ENCODE data around the gene USP24. TPM values are rescaled to one million over a fixed set of nuclear protein-coding genes. Genes with fewer than 3 reads are reported as not detected.

Gene USP24
- total RNA-seq, 1 experiment from 2014 or later = 40.9 TPM

GRCh38 chr1:55117941-55118340 is 97.2 kb downstream of the USP24 start:
- Mint-ChIP-seq H3K9me3 (peaks cover 15% of the 10 kb centered on the region; the same call in 1 of the 2 replicates), H3K27me3 (ENCODE audit: low read depth) (no peaks in the 10 kb centered on the region), H3K4me1 (no peaks in the 10 kb centered on the region), H3K4me3 (no peak overlapping the region), H3K27ac (no peak overlapping the region), H3K36me3 (peaks cover 89% of the 10 kb centered on the region)
- TF ChIP-seq ZNF121 (CRISPR knock-in tag; IDR thresholded peaks at IDR 0.05) = no peak
- no peak for TF ChIP-seq NFE2L1 (CRISPR knock-in tag; IDR thresholded peaks at IDR 0.05)
- no peak for TF ChIP-seq MXD4 (CRISPR knock-in tag; IDR thresholded peaks at IDR 0.05; ENCODE audit: borderline replicate concordance)
- TF ChIP-seq ZSCAN18 (CRISPR knock-in tag; IDR thresholded peaks at IDR 0.05) = no peak
- TF ChIP-seq OVOL2 (CRISPR knock-in tag; IDR thresholded peaks at IDR 0.05; ENCODE audit: borderline replicate concordance) = no peak
- TF ChIP-seq USF1 (CRISPR knock-in tag; IDR thresholded peaks at IDR 0.05) = no peak
- TF ChIP-seq ATF3 (CRISPR knock-in tag; conservative IDR thresholded peaks at IDR 0.05) = no peak
- no peak for TF ChIP-seq E2F4 (CRISPR knock-in tag; IDR thresholded peaks at IDR 0.05; ENCODE audit: borderline replicate concordance, low read depth)
- no peak for TF ChIP-seq FOXP4 (CRISPR knock-in tag; IDR thresholded peaks at IDR 0.05)
- TF ChIP-seq CDX4 (CRISPR knock-in tag; IDR thresholded peaks at IDR 0.05; ENCODE audit: borderline replicate concordance) = no peak
- TF ChIP-seq E2F5 (CRISPR knock-in tag; IDR thresholded peaks at IDR 0.05) = no peak
- TF ChIP-seq IRF1 (CRISPR knock-in tag; IDR thresholded peaks at IDR 0.05) = no peak
- no peak for TF ChIP-seq JUN (CRISPR knock-in tag; IDR thresholded peaks at IDR 0.05)
- TF ChIP-seq ZNF671 (CRISPR knock-in tag; IDR thresholded peaks at IDR 0.05) = no peak
- no peak for TF ChIP-seq HMGXB4 (CRISPR knock-in tag; IDR thresholded peaks at IDR 0.05)
- no peak for TF ChIP-seq FOXP1 (CRISPR knock-in tag; IDR thresholded peaks at IDR 0.05; ENCODE audit: borderline replicate concordance)
- no peak for TF ChIP-seq NR3C1 (CRISPR knock-in tag; conservative IDR thresholded peaks at IDR 0.05; ENCODE audit: low read depth)
- TF ChIP-seq PRDM15 (CRISPR knock-in tag; IDR thresholded peaks at IDR 0.05) = no peak
- no peak for TF ChIP-seq ARID4B (CRISPR knock-in tag; IDR thresholded peaks at IDR 0.05; ENCODE audit: borderline replicate concordance)
- ChIA-PET POLR2A (no interaction called here), CTCF (no interaction called here)
- no peak for DNase-seq (ENCODE audit: low spot score)
- ATAC-seq = no peak
